GM04503 (cell line): Measurements from ENCODE around the gene MATR3.
"Not testable (repeated sequence)": the region's sequence is repeated elsewhere in the genome, so short reads cannot be mapped to it uniquely, and the experiment has no call there.

Experiments used
- DNase-seq: peaks from one replicate; pipeline ENCODE4 v3.0.0-alpha.2; 2012; ENCODE audit warnings: low read depth

The MATR3 gene

GRCh38 chr5:139293507-139294373 is at the start of gene MATR3:
Gene MATR3, plus strand, starts transcription at chr5:139293740. Its CDS starts 13,676 bp downstream, at chr5:139307416.
- DNase-seq = peak; percentile 70

- no peak for DNase-seq
Observed at GRCh38 chr5:139245637-139246339, 47.8 kb upstream of the MATR3 start.

- DNase-seq = no peak
Observed at GRCh38 chr5:139246394-139246793, 47.1 kb upstream of the MATR3 start.

- no peak for DNase-seq
Observed at GRCh38 chr5:139248826-139249453, 44.6 kb upstream of the MATR3 start.

GRCh38 chr5:139251281-139251687 is 42.3 kb upstream of the MATR3 start:
- no peak for DNase-seq

- DNase-seq = no peak
Observed at GRCh38 chr5:139251695-139252288, 41.7 kb upstream of the MATR3 start.

- DNase-seq = no peak
Observed at GRCh38 chr5:139253115-139253514, 40.4 kb upstream of the MATR3 start.

- no peak for DNase-seq
Observed at GRCh38 chr5:139256820-139257219, 36.7 kb upstream of the MATR3 start.

- no peak for DNase-seq
Observed at GRCh38 chr5:139262059-139262741, 31.3 kb upstream of the MATR3 start.

- DNase-seq = no peak
Observed at GRCh38 chr5:139262742-139263445, 30.6 kb upstream of the MATR3 start.

- DNase-seq = no peak
Observed at GRCh38 chr5:139263536-139263935, 30.0 kb upstream of the MATR3 start.

GRCh38 chr5:139263946-139264345 is 29.6 kb upstream of the MATR3 start:
- DNase-seq = no peak

GRCh38 chr5:139265001-139265400 is 28.5 kb upstream of the MATR3 start:
- DNase-seq = no peak

GRCh38 chr5:139266236-139266635 is 27.3 kb upstream of the MATR3 start:
- no peak for DNase-seq

GRCh38 chr5:139267481-139267880 is 26.1 kb upstream of the MATR3 start:
- DNase-seq = no peak

GRCh38 chr5:139268364-139269202 is 25.0 kb upstream of the MATR3 start:
- DNase-seq = no peak

GRCh38 chr5:139270718-139271117 is 22.8 kb upstream of the MATR3 start:
- DNase-seq = not testable (repeated sequence)

- peak; percentile 47 for DNase-seq
Observed at GRCh38 chr5:139271201-139272027, 22.1 kb upstream of the MATR3 start.
